ENCODE data around the gene ZBTB7C.

The ZBTB7C gene

DNA sequence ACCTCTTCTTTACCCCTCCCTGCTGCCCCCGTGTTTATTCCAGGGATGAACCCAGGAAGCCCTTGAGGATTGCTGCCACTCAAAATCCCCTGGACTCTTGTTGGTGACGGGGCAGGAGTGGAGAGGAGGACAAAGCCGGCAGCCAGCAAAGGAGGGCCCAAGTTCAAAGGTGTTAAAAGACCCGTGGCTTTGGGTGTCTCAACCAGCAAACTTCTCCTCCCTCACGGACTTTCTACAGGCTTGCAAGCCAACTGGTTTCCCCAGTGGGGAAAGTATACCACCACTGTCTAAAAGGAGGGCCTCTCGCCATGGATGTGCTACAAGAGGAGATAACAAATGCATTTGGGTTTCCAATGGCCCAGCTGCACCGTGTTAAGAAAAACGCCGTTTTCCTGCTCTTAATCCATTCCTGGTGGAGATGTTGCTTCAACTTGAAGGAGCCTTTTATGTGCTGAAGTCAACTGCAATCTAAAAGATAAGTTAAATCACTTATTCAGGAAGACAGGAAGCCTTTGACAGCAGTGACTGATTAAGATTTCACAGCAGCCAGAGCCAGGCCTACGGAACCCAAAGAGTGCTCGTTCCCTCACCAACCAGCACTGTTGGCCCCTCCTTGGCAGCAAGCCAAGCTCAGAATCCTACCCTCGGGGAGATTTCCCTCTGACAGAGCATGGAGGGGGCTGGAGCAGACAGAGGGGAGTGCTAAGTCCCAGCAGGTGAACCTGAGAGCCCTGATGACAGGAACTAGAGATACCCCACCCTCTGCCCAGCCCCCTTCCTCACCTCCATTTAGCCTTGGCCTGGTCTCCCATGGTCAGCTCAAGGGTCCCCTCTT, 57.8 kb downstream of the ZBTB7C start:
- no peaks in the 10 kb centered on the region for H3K27me3 ChIP-seq (ENCODE audit: insufficient read depth, low read length)
- no peaks in the 10 kb centered on the region for H3K9me3 ChIP-seq (ENCODE audit: low read length)
- no peaks in the 10 kb centered on the region for H3K36me3 ChIP-seq (ENCODE audit: insufficient read depth, low read length)
- no peak overlapping the region for H2AFZ ChIP-seq (ENCODE audit: low read depth, low read length)
- H3K4me1 ChIP-seq (ENCODE audit: insufficient read depth, low read length): no peaks in the 10 kb centered on the region
- no peak overlapping the region for H3K4me3 ChIP-seq (ENCODE audit: low read length)

GRCh38 chr18:48348739-48349138, 60.4 kb downstream of the ZBTB7C start:
- no peak overlapping the region for H3K4me3 ChIP-seq (ENCODE audit: low read length)
- no peaks in the 10 kb centered on the region for H3K4me1 ChIP-seq (ENCODE audit: insufficient read depth, low read length)
- H2AFZ ChIP-seq (ENCODE audit: low read depth, low read length): no peak overlapping the region
- peaks cover 2% of the 10 kb centered on the region for H3K27me3 ChIP-seq (ENCODE audit: insufficient read depth, low read length)
- H3K36me3 ChIP-seq (ENCODE audit: insufficient read depth, low read length): no peaks in the 10 kb centered on the region
- no peaks in the 10 kb centered on the region for H3K9me3 ChIP-seq (ENCODE audit: low read length)

DNA sequence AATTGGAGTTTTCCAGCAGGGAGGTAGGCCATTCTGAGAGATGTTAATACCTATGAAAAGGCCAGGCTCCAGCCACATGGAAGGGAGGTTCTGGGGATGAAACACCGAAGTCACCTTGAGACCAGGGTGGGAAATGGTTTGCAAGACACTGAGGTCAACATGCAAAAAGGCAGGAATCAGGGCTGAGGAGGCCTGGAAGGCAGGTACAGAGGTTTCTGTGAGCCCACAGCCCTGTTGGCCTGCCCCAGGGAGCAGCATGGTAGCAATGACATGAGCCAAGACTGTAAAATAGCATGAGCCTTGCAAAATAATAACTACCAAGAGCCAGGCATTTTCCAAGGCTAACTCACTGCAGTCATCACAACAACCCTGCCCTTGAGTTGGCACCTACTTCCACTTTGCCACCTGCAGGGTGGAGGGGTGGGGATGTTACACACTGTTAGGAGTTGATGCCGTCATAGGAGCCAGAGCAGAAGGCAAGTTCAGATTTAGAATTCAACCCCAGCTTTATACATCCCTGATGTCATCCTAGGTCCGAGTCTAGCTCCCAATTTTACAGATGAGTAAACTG, 61.3 kb downstream of the ZBTB7C start:
- Histone ChIP-seq H3K9me3 (ENCODE audit: low read length) (no peaks in the 10 kb centered on the region), H3K27me3 (ENCODE audit: insufficient read depth, low read length) (peaks cover 2% of the 10 kb centered on the region), H3K4me1 (ENCODE audit: insufficient read depth, low read length) (no peaks in the 10 kb centered on the region), H3K36me3 (ENCODE audit: insufficient read depth, low read length) (no peaks in the 10 kb centered on the region), H3K4me3 (ENCODE audit: low read length) (no peak overlapping the region), H2AFZ (ENCODE audit: low read depth, low read length) (no peak overlapping the region)

GRCh38 chr18:48345596-48345995, 63.6 kb downstream of the ZBTB7C start:
- Histone ChIP-seq H3K4me1 (ENCODE audit: insufficient read depth, low read length) (no peaks in the 10 kb centered on the region), H3K36me3 (ENCODE audit: insufficient read depth, low read length) (no peaks in the 10 kb centered on the region), H3K27me3 (ENCODE audit: insufficient read depth, low read length) (peaks cover 2% of the 10 kb centered on the region), H2AFZ (ENCODE audit: low read depth, low read length) (no peak overlapping the region), H3K4me3 (ENCODE audit: low read length) (no peak overlapping the region), H3K9me3 (ENCODE audit: low read length) (no peaks in the 10 kb centered on the region)

GRCh38 chr18:48342581-48342980, 66.6 kb downstream of the ZBTB7C start:
- Histone ChIP-seq H3K27me3 (ENCODE audit: insufficient read depth, low read length) (peaks cover 2% of the 10 kb centered on the region), H3K4me1 (ENCODE audit: insufficient read depth, low read length) (peaks cover 1% of the 10 kb centered on the region), H3K4me3 (ENCODE audit: low read length) (no peak overlapping the region), H2AFZ (ENCODE audit: low read depth, low read length) (no peak overlapping the region), H3K36me3 (ENCODE audit: insufficient read depth, low read length) (no peaks in the 10 kb centered on the region), H3K9me3 (ENCODE audit: low read length) (no peaks in the 10 kb centered on the region)

- H3K4me1 ChIP-seq (ENCODE audit: insufficient read depth, low read length): peaks cover 1% of the 10 kb centered on the region
Measured at GRCh38 chr18:48342125-48342524, 67.1 kb downstream of the ZBTB7C start.

GRCh38 chr18:48340560-48340959, 68.6 kb downstream of the ZBTB7C start:
- Histone ChIP-seq H3K9me3 (ENCODE audit: low read length) (no peaks in the 10 kb centered on the region), H3K4me1 (ENCODE audit: insufficient read depth, low read length) (peaks cover 1% of the 10 kb centered on the region), H3K36me3 (ENCODE audit: insufficient read depth, low read length) (no peaks in the 10 kb centered on the region), H2AFZ (ENCODE audit: low read depth, low read length) (no peak overlapping the region), H3K27me3 (ENCODE audit: insufficient read depth, low read length) (no peaks in the 10 kb centered on the region), H3K4me3 (ENCODE audit: low read length) (no peak overlapping the region)

More at GRCh38 chr18:48342125-48342524, 67.1 kb downstream of the ZBTB7C start:
- Histone ChIP-seq H3K9me3 (ENCODE audit: low read length) (no peaks in the 10 kb centered on the region), H3K27me3 (ENCODE audit: insufficient read depth, low read length) (peaks cover 2% of the 10 kb centered on the region), H3K36me3 (ENCODE audit: insufficient read depth, low read length) (no peaks in the 10 kb centered on the region), H2AFZ (ENCODE audit: low read depth, low read length) (no peak overlapping the region), H3K4me3 (ENCODE audit: low read length) (no peak overlapping the region)

- Histone ChIP-seq H3K36me3 (ENCODE audit: insufficient read depth, low read length) (no peaks in the 10 kb centered on the region), H3K4me1 (ENCODE audit: insufficient read depth, low read length) (peaks cover 1% of the 10 kb centered on the region), H3K27me3 (ENCODE audit: insufficient read depth, low read length) (no peaks in the 10 kb centered on the region), H3K9me3 (ENCODE audit: low read length) (no peaks in the 10 kb centered on the region), H2AFZ (ENCODE audit: low read depth, low read length) (no peak overlapping the region), H3K4me3 (ENCODE audit: low read length) (no peak overlapping the region)
Measured at GRCh38 chr18:48339692-48340091, 69.5 kb downstream of the ZBTB7C start.

DNA sequence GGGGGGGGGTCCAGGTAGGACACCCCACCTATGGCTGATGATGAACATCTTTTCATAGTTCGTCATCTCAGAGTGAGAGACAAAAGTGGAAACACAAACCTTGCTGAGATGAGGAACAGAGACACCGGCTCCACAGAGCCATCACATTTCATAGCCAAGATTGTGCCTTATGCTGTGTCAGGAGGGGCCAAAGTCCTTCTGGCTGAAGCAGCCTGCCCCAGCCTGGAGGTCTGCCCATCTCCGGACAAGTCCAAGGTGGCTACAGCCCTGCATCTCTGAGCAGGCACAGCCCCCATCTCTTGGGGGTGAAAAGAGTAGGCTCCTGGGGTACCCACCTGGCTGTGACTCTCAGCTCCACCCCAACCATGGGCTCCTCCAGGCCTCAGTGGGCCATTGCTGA, 70.3 kb downstream of the ZBTB7C start:
- Histone ChIP-seq H3K4me1 (ENCODE audit: insufficient read depth, low read length) (peaks cover 1% of the 10 kb centered on the region), H3K36me3 (ENCODE audit: insufficient read depth, low read length) (no peaks in the 10 kb centered on the region), H3K27me3 (ENCODE audit: insufficient read depth, low read length) (no peaks in the 10 kb centered on the region), H2AFZ (ENCODE audit: low read depth, low read length) (no peak overlapping the region), H3K9me3 (ENCODE audit: low read length) (no peaks in the 10 kb centered on the region), H3K4me3 (ENCODE audit: low read length) (no peak overlapping the region)

DNA sequence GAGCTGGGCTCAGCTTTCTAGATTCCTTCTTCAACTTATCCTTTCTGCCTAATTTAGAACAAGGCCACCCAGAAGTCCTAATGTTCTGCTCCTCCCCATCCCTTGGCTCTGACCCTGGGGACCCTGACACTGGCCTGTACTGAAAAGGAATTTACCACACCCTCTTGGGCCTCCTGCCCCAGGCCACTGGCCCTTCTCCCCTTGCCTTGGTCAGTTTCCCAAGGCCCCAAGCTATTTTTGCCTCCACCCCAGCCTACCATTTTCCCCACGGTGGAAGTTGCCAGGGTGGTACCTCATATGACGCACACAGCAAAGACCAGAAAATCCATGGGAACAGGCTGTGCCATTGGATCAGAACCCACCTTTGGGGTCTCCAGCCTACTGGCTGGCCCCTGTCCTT, 72.1 kb downstream of the ZBTB7C start:
- Histone ChIP-seq H3K4me3 (ENCODE audit: low read length) (no peak overlapping the region), H3K9me3 (ENCODE audit: low read length) (no peaks in the 10 kb centered on the region), H2AFZ (ENCODE audit: low read depth, low read length) (no peak overlapping the region), H3K27me3 (ENCODE audit: insufficient read depth, low read length) (no peaks in the 10 kb centered on the region), H3K4me1 (ENCODE audit: insufficient read depth, low read length) (peaks cover 1% of the 10 kb centered on the region), H3K36me3 (ENCODE audit: insufficient read depth, low read length) (no peaks in the 10 kb centered on the region)

DNA sequence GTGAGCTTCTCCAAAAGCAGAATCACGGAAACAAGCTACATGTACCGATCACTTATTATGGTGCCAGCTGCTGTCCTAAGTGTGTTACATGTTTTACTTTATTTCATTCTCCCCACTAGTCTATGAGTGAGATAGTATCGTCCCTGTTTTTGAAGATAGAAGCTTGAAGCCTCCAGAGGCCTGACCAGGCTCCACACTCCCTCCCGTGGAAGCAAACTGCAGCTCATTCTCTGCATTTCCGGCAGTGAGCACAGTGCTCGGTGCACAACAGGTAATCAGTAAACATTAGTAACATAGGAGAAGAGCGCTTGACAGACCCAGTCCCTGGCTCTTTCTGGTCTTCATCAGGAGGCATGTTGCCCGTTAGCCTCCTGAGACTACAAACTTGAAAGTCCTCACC, 72.9 kb downstream of the ZBTB7C start:
- H2AFZ ChIP-seq (ENCODE audit: low read depth, low read length): no peak overlapping the region
- H3K4me3 ChIP-seq (ENCODE audit: low read length): no peak overlapping the region
- H3K27me3 ChIP-seq (ENCODE audit: insufficient read depth, low read length): no peaks in the 10 kb centered on the region
- H3K36me3 ChIP-seq (ENCODE audit: insufficient read depth, low read length): no peaks in the 10 kb centered on the region
- no peaks in the 10 kb centered on the region for H3K9me3 ChIP-seq (ENCODE audit: low read length)
- peaks cover 1% of the 10 kb centered on the region for H3K4me1 ChIP-seq (ENCODE audit: insufficient read depth, low read length)

GRCh38 chr18:48335829-48336228, 73.4 kb downstream of the ZBTB7C start:
- Histone ChIP-seq H3K9me3 (ENCODE audit: low read length) (no peaks in the 10 kb centered on the region), H3K4me3 (ENCODE audit: low read length) (no peak overlapping the region), H3K27me3 (ENCODE audit: insufficient read depth, low read length) (no peaks in the 10 kb centered on the region), H3K4me1 (ENCODE audit: insufficient read depth, low read length) (peaks cover 1% of the 10 kb centered on the region), H2AFZ (ENCODE audit: low read depth, low read length) (no peak overlapping the region), H3K36me3 (ENCODE audit: insufficient read depth, low read length) (no peaks in the 10 kb centered on the region)

GRCh38 chr18:48334845-48335244, 74.3 kb downstream of the ZBTB7C start:
- H3K4me1 ChIP-seq (ENCODE audit: insufficient read depth, low read length): no peaks in the 10 kb centered on the region
- no peak overlapping the region for H3K4me3 ChIP-seq (ENCODE audit: low read length)
- no peaks in the 10 kb centered on the region for H3K36me3 ChIP-seq (ENCODE audit: insufficient read depth, low read length)
- no peak overlapping the region for H2AFZ ChIP-seq (ENCODE audit: low read depth, low read length)
- H3K9me3 ChIP-seq (ENCODE audit: low read length): no peaks in the 10 kb centered on the region
- H3K27me3 ChIP-seq (ENCODE audit: insufficient read depth, low read length): no peaks in the 10 kb centered on the region
